GM23338 (cell line): ENCODE results near the gene ADGRG1.

Experiments
- CTCF ChIP-seq, 2 experiments: fragments of 200-600 bp in 1 of 2; sonication (generic) in 1 of 2; conservative IDR thresholded peaks; 2 replicates each; pipeline versions ENCODE4 v1.5.1 to v1.6.1; 2016 to 2017; ENCODE audit warnings: antibody characterized with exemption in 2 of 2, low read depth in 2 of 2, mild to moderate bottlenecking in 2 of 2, moderate library complexity in 1 of 2
- ETS1 ChIP-seq: IDR thresholded peaks from 2 replicates; pipeline ENCODE4 v1.6.1; 2016; ENCODE audit warnings: antibody characterized with exemption
- EZH2 ChIP-seq: fragments of 200-600 bp; sonication (generic); IDR thresholded peaks from one replicate; pipeline ENCODE4 v1.8.0; 2017; ENCODE audit warnings: antibody characterized with exemption, mild to moderate bottlenecking, low read depth; ENCODE audit not compliant: unreplicated experiment
- EZH2phosphoT487 ChIP-seq: fragments of 200-600 bp; sonication (generic); IDR thresholded peaks from one replicate; pipeline ENCODE4 v1.8.1; 2018; ENCODE audit warnings: antibody characterized with exemption; ENCODE audit not compliant: unreplicated experiment
- JUNB ChIP-seq: IDR thresholded peaks from one replicate; pipeline ENCODE4 v1.6.1; 2016; ENCODE audit warnings: antibody characterized with exemption; ENCODE audit not compliant: unreplicated experiment
- POLR2AphosphoS5 ChIP-seq: IDR thresholded peaks from 2 replicates; pipeline ENCODE4 v1.6.1; 2016; ENCODE audit warnings: antibody characterized with exemption, low read depth
- REST ChIP-seq: IDR thresholded peaks from one replicate; pipeline ENCODE4 v1.6.1; 2018; ENCODE audit warnings: antibody characterized with exemption; ENCODE audit not compliant: unreplicated experiment

GRCh38 chr16:57607676-57608461 is 20.6 kb upstream of the ADGRG1 start:
- TF ChIP-seq CTCF (conservative IDR thresholded peaks at IDR 0.05; ENCODE audit: low read depth in 2 of 2) (no peak), REST (no peak), JUNB (no peak), EZH2 (no peak), EZH2phosphoT487 (no peak), POLR2AphosphoS5 (no peak), ETS1 (no peak)
